Hematopoietic multipotent progenitor cell treated with erythropoietin and hydrocortisone succinate and interleukin-3 and kit ligand, for 8 days (in vitro differentiated cells): ENCODE data around the gene CLSTN1.

Experiments used
- DNase-seq: peaks from one replicate; pipeline ENCODE4 v3.0.0-alpha.2; 2015

CLSTN1 gene

DNA sequence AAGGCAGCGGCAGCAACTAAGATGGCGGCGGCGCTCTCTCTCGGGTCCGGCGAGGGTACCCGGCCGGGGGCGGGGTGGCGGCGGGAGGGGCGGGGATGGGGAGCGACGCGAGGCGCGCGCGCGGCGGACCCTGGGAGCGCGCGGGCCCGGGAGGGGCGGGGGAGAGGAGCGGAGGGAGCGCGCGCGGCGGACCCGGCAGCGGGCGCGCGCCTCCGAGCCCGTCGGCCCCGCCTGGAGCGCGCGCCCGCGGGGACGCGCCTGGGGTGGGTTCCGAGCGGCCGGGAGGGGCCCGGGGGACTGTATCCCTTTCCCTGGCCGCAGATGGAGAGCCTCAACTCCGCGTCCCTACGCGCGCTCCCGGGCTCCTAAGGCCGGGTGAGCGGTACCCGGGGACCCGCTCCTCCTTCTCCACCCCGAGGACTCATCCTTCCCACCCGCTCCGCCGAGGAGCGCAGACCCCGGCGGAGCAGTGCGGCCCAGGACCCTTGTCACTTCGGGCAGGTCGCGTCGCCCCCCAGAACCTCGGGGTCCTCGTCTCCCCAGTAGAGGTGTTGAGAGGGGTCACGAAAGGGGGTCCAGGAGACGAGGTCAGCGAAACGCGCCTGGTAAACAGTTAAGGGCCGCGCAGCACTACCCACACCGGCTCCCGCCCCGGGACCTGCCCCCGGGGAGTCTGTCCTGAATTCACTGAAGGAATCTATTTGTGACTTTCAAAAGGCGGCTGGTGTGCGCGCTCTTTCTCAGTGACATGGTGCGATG, at the start of gene CLSTN1:
Gene CLSTN1, minus strand, starts transcription at position 23 of the 759 bp plus-strand sequence. CDS start 232 bp downstream, outside the sequence.
- peak; percentile 71 for DNase-seq

GRCh38 chr1:9873385-9873784, 49.6 kb upstream of the CLSTN1 start:
- no peak for DNase-seq

DNA sequence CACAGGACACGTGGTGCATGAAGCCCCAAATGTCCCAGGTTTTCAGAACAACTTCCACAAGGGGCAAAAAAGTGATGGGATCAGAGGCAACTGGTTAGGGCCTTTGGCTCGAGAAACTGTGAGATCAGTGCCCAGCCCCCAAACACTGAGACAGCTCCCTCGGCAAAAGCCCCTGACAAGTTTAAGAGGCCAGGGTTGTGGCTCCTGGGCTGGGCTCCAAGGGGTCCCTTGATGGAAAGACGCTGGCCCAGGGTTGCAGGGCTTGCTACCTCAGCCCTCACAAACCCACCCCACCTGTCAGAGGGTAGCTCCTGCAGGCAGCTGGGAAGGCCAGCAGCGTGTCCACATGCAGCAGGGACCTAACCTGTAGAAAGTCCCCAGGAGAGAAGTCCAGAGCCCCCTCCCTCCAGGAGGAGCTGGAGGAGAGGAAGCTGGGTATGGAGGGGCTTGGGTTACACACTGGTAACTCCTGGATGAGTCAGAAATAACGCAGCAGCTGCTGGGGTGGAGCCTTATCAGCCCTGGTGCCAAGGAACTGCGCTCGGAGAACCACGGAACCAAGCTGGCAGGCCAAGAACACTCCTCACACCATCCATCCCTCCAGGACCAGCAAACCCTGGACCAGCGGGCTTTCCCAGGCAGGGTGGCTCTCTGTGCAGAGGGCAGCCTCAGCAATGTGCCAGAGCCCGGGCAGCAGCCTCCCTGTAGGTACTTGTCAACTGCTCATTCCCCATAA, 48.8 kb upstream of the CLSTN1 start:
- DNase-seq: no peak

- DNase-seq: no peak
Measured at GRCh38 chr1:9871707-9872425, 48.1 kb upstream of the CLSTN1 start.

DNA sequence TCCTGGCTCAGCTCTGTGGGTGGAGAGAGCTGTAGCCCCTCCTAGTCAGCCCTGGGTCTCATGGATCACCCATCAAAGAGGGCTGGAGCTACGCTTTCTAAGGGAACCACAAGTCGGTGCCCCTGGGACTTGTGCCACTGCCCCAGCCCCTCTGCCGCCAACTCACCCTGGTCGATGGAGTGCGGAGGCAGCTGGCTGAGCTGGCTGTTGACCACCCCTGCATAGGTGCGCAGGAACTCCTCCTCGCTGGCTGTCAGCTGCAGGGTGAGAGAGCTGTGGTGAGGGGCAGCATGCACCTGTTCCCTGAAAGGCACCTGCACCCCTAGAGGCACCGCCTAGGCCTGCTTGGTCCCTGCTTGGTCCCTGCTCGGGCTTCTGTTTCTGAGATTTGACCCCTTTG, 47.3 kb upstream of the CLSTN1 start:
- DNase-seq: no peak

- no peak for DNase-seq
Measured at GRCh38 chr1:9870572-9870971, 46.8 kb upstream of the CLSTN1 start.

- no peak for DNase-seq
Measured at GRCh38 chr1:9869831-9870251, 46.1 kb upstream of the CLSTN1 start.

- DNase-seq: no peak
Measured at GRCh38 chr1:9868244-9868590, 44.5 kb upstream of the CLSTN1 start.

DNA sequence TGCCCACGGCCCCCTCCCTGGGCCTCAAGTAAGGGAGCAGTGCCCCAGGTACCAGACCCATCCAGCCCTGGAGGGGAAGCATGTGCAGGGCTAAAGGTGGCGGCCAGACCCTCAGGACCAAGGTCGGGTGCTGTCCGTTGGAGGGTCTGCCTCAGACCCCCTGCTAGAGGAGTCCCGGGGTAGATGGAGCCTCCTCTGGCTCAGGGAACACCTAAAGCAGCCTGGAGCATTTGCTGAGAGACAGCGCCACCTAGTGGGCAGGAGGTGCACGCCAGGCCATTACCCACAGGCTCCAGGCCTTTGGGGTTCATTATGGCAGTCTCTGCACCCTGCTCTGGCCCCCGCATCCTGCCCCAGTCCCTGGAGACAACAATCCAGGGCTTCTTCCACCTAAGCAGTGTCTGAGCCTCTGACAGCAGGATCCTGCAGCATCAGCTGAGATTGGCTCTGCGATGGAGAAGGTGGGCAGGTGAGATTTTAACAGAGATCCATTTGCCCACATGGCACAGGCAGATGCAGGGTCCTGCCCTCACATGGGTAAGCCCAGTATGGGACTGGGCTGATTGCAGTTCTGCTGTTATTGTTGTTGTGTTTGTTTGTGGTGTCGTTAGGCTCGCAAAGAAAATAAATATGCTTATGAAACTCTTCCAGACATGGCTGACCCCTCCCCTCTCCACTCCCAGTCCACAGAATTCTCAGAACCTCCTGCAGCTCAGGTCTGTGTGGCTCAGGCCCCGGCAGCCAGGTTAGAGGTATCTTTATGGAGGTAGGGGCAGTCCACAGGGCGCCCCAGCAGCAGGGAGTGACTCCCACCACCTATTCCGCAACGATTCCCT, 43.9 kb upstream of the CLSTN1 start:
- peak; percentile 74 for DNase-seq

- DNase-seq: no peak
Measured at GRCh38 chr1:9866836-9867235, 43.1 kb upstream of the CLSTN1 start.

- no peak for DNase-seq
Measured at GRCh38 chr1:9865724-9866123, 42.0 kb upstream of the CLSTN1 start.

DNA sequence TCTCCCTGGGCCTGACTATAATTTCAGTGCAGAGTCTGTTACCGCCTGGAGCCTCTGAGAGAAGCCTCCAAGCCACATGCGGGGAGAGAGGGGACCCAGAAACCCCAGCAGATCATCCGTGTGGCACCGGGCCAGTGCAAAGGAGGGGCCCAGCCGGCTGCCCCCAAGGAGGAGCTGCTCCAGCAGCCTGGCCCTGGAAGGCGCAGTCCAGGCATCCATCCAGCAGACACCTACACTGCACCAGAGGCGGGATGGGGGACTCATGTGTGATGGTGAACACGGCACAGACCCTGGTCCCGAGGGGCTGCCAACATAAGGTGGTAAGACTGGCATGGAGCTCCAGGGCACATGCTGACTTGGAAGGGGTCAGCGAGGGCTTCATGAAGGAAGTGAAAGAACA, 39.6 kb upstream of the CLSTN1 start:
- DNase-seq: no peak

DNA sequence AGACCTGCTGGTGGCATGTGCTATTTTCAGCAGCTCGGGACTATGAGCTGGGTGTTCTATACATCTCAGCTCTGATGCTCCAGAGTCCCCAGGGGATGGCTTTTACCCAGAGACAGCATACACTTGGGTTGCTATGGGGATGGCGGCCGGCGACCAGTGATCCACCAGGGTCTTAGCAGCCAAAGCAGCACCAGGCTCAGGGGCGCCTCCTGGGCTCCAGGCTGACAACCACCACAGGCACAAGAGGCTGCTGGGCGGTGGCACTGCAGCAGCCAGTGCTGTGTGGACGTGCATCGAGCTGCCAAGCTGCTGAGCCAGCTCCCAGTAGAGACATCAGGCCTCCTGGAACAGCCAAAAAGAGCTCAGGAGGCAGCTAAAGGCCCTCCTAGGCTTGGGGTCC, 37.6 kb upstream of the CLSTN1 start:
- DNase-seq: no peak

- no peak for DNase-seq
Measured at GRCh38 chr1:9860887-9861286, 37.1 kb upstream of the CLSTN1 start.

DNA sequence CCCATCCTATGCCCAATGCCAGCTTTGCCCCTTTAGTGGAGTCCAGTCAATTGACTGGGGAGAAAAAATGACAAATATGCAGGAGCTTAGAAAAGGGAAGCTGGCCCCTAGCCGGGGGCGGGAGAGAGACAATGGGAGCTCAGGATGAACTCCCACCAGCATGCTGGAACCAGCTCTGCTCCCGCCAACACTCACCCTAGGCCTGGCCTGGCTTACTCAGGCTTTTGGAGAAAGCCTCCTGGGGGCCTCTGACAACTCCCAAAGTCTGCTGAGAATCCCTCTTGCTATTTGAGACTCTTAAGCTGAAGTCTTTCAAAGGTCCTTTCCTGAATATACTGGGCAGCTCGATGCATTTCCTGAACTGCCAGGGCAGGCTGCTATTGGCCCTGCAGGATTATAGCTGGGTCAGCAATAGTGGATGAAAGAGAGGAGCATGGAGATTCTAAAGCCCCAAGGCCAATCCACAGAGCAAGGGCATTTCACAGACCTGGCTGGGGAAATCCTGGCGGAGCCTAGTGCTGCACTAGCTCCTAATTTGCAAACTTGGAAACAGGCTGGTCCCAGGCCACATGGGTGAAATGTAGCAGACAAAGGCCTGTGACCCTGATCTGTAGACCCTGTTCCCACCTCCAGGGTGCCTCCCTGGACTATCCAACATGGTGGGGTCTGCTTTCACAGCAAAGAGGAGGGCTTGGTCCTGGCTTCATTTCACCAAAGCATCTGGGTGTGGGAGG, 35.7 kb upstream of the CLSTN1 start:
- DNase-seq: no peak

DNA sequence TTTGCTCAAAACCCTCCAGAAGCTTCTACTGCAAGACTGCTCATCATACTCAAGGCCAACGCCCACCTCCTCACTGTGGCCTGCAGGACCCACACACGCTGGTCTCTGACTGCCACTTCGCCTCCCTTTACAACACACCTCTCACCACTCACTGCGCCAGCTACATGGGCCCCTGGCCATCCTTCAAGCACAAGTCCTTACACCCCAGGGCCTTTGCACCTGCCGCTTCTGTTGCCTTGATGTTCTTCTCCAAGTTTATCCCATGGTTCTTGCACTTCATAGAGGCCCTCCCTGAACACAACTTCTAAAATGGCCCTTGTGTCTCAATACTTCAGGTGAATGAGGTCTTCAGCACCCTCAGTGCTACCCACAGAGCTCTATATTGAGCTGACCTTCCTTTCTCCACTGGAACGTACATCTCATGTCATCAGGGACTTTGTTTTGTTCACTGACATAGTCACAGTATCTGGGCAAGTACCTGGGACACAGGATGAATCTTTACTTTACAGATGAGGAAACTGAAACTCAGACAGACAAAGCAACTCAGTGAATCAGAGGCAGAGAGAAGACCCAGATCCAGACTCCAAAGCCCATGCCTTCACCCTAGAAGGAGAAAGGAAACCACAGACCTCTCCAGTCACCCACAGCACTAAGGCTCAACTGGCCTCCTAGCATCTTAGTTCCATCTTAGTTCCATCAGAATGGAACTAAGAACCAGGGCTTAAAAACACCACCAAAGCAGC, 34.7 kb upstream of the CLSTN1 start:
- no peak for DNase-seq

GRCh38 chr1:9855186-9855585, 31.4 kb upstream of the CLSTN1 start:
- DNase-seq: no peak

GRCh38 chr1:9853249-9853595, 29.5 kb upstream of the CLSTN1 start:
- DNase-seq: no peak

DNA sequence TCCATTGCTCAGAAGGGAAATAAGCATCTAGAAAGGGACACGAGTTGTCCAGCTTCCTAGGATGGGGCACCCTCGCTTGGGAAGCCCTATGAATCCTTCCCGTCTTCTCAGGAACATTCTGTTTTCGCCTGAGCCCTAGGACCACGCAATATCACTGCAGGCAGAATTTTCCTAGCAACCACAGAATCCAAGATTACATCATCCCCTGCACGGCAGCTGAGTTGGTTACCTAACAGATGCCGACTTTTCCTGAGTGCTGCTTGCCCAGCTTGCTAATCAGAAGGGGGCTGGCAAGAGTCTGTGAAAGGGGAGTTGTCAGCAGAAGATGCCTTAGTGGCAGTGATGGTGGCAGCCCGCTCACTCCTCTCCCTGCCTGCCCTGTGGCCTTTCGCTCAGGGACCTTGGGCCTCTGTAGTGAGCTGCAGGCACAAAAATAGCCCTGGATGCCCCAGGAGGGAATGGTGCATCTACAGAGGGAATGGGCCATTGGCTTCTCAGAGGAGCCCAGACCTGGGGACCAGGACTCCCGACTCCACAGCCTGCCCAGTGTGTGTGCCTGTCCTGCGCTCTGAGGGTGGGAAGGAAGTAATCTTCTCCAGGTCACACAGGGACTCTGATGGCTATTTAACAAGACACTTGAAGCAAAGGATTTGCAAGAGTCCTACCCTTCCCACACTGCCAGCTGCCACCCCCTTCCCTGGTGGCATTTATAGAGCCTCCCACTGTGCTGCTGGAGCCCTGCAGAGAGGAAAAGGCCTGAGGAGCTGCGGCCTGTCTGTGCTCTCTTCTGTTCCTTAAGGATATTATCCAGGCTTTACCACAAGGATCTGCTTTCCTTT, 28.9 kb upstream of the CLSTN1 start:
- DNase-seq: no peak

DNA sequence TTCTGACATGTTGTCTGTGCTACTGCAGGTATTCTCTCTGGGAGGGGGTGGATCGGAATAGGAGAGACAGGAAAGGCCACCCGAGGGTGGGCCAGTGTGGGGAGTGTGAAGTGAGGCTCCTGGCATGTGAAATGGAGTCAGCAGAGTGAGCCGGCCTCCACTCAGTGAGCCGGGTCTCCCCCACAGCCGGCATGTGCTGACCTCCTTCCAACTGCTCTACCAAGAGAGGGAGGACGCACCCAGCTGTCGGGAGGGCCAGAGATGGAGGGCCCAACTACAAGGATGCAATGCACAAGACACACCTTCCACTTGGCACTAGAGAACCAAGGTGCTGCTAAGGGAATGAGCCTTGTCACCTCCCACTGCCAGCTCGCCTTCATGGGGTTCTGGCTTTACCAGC, 28.2 kb upstream of the CLSTN1 start:
- no peak for DNase-seq
